Stimulated activated naive B cell treated with anti-CD40 and anti-IgM and Interleukin-4, amounts not matched to agents 10 μg/mL and 1 μg/mL and 100 μg/mL, for 72 hours (primary cell): ENCODE data around the gene ZNF91.
"Not testable (repeated sequence)": the region's sequence is repeated elsewhere in the genome, so short reads cannot be mapped to it uniquely, and the experiment has no call there.

ENCODE experiments used
- ATAC-seq, 2 donors: fragments of 150-1000 bp; cut with Tn5 transposase; replicated peaks; 2 replicates each; pipeline ENCODE4 v1.10.0; 2021; ENCODE audit warnings: moderate library complexity in 1 of 2
- DNase-seq: peaks from one replicate; pipeline ENCODE4 v3.0.0; 2021
- H3K27ac Mint-ChIP-seq: one replicate; pipeline ENCODE4 v1.8.0; 2022; ENCODE audit warnings: mild to moderate bottlenecking, mixed read lengths
- H3K27me3 Mint-ChIP-seq, 2 donors: one replicate each; pipeline ENCODE4 v1.8.0; 2022; ENCODE audit warnings: mixed read lengths in 2 of 2
- H3K36me3 Mint-ChIP-seq, 2 donors: one replicate each; pipeline ENCODE4 v1.8.0; 2022; ENCODE audit warnings: mixed read lengths in 2 of 2, mild to moderate bottlenecking in 1 of 2
- H3K4me1 Mint-ChIP-seq, 2 donors: one replicate each; pipeline ENCODE4 v1.8.0; 2022; ENCODE audit warnings: mixed read lengths in 2 of 2, mild to moderate bottlenecking in 1 of 2
- H3K4me3 Mint-ChIP-seq, 2 donors: one replicate each; pipeline ENCODE4 v1.8.0; 2022; ENCODE audit warnings: mild to moderate bottlenecking in 2 of 2, mixed read lengths in 2 of 2, moderate library complexity in 1 of 2
- H3K9me3 Mint-ChIP-seq, 2 donors: one replicate each; pipeline ENCODE4 v1.8.0; 2022; ENCODE audit warnings: mixed read lengths in 2 of 2, mild to moderate bottlenecking in 1 of 2

ZNF91 gene

DNA sequence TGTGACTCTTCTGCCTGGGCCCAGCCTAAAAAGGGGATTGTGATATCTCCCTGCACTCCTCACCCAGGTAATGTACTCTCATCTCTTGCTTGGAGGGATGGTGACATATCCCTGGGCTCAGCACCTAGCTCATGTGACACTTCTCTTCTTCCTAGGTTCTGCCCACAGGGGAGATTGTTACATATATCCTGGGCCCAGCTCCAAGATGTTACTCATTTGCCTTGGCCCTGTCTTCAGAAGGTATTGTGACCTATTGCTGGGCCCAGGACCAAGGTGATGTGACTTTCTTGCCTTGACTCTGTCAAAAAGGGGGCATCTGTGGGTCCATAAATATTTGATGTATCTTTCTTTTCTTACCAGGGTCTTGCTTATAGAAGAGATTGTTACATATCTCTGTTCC, 73.9 kb downstream of the ZNF91 start:
- Mint-ChIP-seq H3K9me3 (peaks cover 22 to 25% of the 10 kb centered on the region in 2 donors), H3K36me3 (peaks cover 12 to 21% of the 10 kb centered on the region in 2 donors)
- H3K27ac Mint-ChIP-seq = not testable (repeated sequence)

DNA sequence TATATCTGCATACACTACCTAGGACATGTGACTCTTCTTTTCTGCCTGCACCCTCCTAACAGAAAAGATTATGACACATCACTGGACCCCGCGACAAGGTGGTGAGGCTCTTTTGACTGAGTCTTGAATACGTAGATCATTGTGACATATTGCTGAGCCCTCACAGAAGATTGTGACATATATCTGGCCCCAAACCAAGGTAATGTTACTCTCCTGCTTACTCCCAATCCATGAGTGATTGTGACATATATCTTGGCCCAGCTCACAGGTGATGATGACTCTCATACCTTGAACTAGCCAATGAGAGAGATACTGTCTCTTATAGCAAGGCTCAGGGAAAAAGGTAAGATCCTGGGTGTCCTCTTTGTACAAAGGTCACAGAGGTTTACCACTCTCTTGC, 75.7 kb downstream of the ZNF91 start:
- not testable (repeated sequence) for H3K27me3 Mint-ChIP-seq, ATAC-seq, H3K4me1 Mint-ChIP-seq, H3K27ac Mint-ChIP-seq, DNase-seq, H3K4me3 Mint-ChIP-seq
- Mint-ChIP-seq H3K9me3 (peaks cover 14 to 18% of the 10 kb centered on the region in 2 donors), H3K36me3 (peaks cover 3 to 12% of the 10 kb centered on the region in 2 donors)

More for the DNA sequence above, 73.9 kb downstream of the ZNF91 start:
- H3K4me1 Mint-ChIP-seq, ATAC-seq, DNase-seq, H3K27me3 Mint-ChIP-seq, H3K4me3 Mint-ChIP-seq: not testable (repeated sequence)

DNA sequence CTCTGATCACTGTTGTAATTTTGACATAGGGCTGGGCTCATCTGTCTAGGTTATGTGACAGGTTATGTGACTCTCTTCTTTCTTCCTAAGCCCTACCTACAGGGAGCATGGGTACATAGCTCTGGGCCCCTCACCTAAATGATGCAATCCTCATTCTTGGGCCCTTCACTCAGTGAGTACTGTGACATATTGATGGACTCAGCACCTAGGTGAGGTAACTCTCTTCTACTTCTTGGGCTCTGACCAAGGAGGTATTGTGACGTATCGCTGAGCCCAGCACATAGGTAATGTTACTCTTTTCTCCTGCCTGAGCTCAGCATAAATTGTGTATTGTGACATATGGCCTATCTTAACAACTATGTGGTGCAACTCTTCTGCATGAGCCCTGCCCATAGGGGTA, 76.3 kb downstream of the ZNF91 start:
- not testable (repeated sequence) for DNase-seq, ATAC-seq, H3K27ac Mint-ChIP-seq, H3K36me3 Mint-ChIP-seq, H3K27me3 Mint-ChIP-seq, H3K4me3 Mint-ChIP-seq, H3K4me1 Mint-ChIP-seq
- H3K9me3 Mint-ChIP-seq = peaks cover 11 to 14% of the 10 kb centered on the region in 2 donors

DNA sequence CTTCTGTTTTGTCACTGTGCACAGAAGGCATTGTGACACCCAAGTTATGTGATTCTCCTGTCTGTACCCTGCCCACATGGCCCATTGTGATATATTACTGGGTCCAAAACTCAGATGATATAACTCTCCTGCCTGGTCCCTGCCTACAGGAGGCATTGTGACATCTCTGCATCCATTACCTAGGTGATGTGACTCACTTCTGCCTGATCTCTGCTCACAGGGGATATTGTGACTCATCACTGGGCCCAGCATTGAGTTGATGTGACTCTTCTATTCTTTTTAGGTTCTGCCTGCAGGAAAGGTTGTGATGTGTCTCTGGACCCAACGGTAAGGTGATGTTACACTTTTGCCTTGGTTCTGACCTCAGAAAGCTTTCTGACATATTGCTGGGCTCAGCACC, 77.1 kb downstream of the ZNF91 start:
- peaks cover 3 to 8% of the 10 kb centered on the region in 2 donors for H3K9me3 Mint-ChIP-seq
- H3K4me3 Mint-ChIP-seq = no peak overlapping the region
- no peak overlapping the region for H3K27ac Mint-ChIP-seq
- ATAC-seq (peak; percentile 33 to 44), DNase-seq (no peak)
- no peaks in the 10 kb centered on the region for H3K4me1 Mint-ChIP-seq
- H3K27me3 Mint-ChIP-seq = no peaks in the 10 kb centered on the region
- peaks cover 0 to under 1% of the 10 kb centered on the region in 2 donors for H3K36me3 Mint-ChIP-seq

DNA sequence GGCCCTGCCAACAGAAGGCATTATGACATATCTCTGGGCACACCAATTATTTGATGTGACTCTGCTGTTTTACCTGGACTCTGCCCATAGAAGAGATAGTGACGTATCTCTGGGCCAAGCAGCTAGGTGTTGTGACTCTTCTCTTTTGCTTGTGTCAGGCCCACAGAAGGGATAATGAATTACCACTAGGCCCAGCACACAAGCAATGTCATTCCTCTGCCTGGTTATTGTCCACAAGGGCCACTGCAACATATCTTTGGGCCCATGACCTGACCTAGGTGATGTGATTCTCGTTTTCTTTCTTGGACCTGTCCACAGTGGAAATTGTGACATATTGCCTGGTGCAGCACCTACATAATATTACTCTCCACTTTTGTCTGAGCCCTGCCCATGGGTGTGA, 80.0 kb downstream of the ZNF91 start:
- H3K9me3 Mint-ChIP-seq = peaks cover 0 to 6% of the 10 kb centered on the region in 2 donors
- H3K4me3 Mint-ChIP-seq = no peak overlapping the region
- H3K27ac Mint-ChIP-seq = no peak overlapping the region
- no peaks in the 10 kb centered on the region for H3K36me3 Mint-ChIP-seq
- no peaks in the 10 kb centered on the region for H3K27me3 Mint-ChIP-seq
- no peak for ATAC-seq
- H3K4me1 Mint-ChIP-seq = no peaks in the 10 kb centered on the region
- no peak for DNase-seq

DNA sequence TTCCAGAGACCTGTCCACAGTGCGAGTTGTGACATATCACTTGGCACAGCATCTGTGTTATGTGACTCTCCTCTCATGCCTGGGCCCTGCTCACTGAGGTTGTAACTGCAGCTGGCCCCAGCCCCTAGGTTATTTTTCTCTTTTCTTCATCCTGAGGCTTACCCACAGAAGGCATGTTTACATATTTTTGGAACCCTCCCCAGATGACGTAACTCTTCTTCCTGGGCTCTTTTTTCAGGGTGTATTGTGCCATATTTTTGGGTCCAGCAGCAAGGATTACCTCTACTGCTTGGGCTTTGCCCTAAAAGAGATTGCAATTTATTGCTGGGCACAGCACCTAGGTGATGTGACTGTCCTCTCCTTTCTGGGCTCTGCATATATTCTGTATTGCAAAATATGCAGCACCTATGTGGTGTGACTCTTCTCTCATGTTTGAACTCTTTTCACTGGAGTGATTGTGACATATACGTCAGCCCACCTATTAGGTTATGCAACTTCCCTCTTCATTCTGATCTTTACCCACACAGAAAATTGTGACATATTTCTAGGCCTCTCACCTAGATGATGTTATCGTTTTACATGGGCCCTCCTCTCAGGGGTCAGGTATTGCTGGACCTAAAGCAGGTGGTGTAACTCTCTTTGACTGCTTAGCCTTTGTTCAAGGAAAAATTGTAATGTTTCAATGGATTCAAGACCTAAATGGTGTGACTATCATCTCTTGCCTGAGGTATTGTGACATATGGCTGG, 80.6 kb downstream of the ZNF91 start:
- no peaks in the 10 kb centered on the region for H3K27me3 Mint-ChIP-seq
- H3K4me3 Mint-ChIP-seq = no peak overlapping the region
- DNase-seq (no peak), ATAC-seq (no peak)
- no peaks in the 10 kb centered on the region for H3K4me1 Mint-ChIP-seq
- H3K27ac Mint-ChIP-seq = no peak overlapping the region
- H3K9me3 Mint-ChIP-seq = peaks cover 0 to 6% of the 10 kb centered on the region in 2 donors
- no peaks in the 10 kb centered on the region for H3K36me3 Mint-ChIP-seq

DNA sequence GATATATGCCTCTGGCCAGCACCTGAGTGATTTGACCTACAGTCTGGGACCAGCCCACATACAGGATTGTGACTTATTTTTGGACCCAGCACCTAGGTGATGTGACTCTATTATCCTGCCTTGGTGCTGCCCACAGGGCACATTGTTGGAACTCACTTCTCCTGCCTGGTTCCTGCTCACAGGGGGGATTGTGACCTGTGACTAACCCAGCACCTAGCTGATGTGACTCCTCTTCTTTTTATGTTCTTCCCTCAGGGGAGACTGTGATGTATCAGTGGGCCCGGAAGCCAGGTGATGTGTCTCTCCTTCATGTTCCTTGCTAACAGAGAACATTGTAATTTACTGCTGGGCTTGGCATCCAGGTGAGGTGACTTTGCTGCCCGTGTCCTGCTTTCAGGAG, 82.1 kb downstream of the ZNF91 start:
- Mint-ChIP-seq H3K27ac (no peak overlapping the region), H3K4me1 (no peaks in the 10 kb centered on the region), H3K27me3 (no peaks in the 10 kb centered on the region), H3K4me3 (no peak overlapping the region), H3K9me3 (peaks cover 0 to 6% of the 10 kb centered on the region in 2 donors), H3K36me3 (no peaks in the 10 kb centered on the region)
- DNase-seq (no peak), ATAC-seq (no peak)

DNA sequence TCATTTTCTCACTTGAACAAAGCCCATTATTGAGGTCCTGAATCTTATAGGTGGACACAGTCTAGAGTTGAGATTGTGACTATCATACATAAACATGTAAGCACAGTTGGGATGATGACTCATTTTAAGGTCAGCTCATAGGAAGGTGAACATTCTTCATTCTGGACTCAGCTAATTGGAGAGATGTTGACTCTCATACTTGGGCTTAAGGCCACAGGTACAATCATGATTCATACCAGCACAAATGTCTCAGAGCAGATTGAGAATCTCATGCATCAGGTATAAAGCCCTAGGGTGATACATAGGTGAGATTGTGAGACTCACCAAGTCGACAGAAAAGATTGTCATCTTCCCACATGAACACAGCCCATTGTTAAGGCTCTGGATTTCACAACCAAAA, 82.8 kb downstream of the ZNF91 start:
- Mint-ChIP-seq H3K36me3 (no peaks in the 10 kb centered on the region), H3K27me3 (no peaks in the 10 kb centered on the region), H3K4me3 (no peak overlapping the region), H3K4me1 (no peaks in the 10 kb centered on the region), H3K9me3 (peaks cover 0 to 3% of the 10 kb centered on the region in 2 donors), H3K27ac (no peak overlapping the region)
- ATAC-seq (no peak), DNase-seq (no peak)

DNA sequence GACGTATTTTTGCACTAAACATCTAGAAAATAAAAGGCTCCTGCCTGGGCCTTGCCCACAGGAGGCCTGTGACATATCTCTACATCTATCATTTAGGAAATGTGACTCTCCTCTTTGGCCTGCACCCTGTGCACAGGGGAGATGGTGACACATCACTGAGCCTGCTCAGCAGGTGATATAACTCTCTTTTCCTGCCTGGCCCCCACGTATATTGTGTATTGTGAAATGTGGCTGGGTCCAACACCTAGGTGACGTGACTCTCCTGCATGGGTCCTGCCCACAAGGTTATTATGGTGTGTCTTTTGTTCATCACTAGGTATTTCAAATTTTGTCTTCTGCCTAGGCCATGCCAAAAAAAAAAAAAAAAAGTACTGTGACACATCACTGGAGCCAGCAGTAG, 83.7 kb downstream of the ZNF91 start:
- DNase-seq (no peak), ATAC-seq (no peak)
- H3K4me3 Mint-ChIP-seq = no peak overlapping the region
- no peaks in the 10 kb centered on the region for H3K27me3 Mint-ChIP-seq
- H3K36me3 Mint-ChIP-seq = no peaks in the 10 kb centered on the region
- H3K4me1 Mint-ChIP-seq = no peaks in the 10 kb centered on the region
- peaks cover 0 to 2% of the 10 kb centered on the region in 2 donors for H3K9me3 Mint-ChIP-seq
- no peak overlapping the region for H3K27ac Mint-ChIP-seq

DNA sequence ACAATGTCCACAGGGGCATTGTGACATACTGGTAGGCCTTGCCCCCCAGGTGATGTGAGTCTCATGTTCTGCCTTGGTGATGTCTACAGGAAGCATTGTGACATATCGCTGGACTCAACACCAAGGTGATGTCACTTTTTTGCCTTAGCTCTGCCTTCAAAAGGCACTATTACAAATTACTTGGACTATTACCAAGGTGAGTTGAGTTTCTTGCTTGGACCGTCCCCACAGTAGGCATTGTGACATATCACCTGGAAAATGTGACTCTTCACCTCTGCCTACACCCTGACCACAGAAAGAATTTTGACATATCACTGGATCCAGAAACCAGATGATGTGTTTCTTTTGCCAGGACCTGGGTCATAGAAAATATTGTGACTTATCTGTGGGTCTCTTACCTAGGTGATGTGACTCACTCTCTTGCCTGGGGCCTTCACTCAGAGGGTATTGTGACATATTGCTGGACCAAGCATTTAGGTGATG, 84.5 kb downstream of the ZNF91 start:
- H3K4me1 Mint-ChIP-seq = no peaks in the 10 kb centered on the region
- ATAC-seq (no peak), DNase-seq (no peak)
- peaks cover 0 to 2% of the 10 kb centered on the region in 2 donors for H3K9me3 Mint-ChIP-seq
- H3K27me3 Mint-ChIP-seq = no peaks in the 10 kb centered on the region
- H3K27ac Mint-ChIP-seq = no peak overlapping the region
- H3K4me3 Mint-ChIP-seq = no peak overlapping the region
- H3K36me3 Mint-ChIP-seq = no peaks in the 10 kb centered on the region

DNA sequence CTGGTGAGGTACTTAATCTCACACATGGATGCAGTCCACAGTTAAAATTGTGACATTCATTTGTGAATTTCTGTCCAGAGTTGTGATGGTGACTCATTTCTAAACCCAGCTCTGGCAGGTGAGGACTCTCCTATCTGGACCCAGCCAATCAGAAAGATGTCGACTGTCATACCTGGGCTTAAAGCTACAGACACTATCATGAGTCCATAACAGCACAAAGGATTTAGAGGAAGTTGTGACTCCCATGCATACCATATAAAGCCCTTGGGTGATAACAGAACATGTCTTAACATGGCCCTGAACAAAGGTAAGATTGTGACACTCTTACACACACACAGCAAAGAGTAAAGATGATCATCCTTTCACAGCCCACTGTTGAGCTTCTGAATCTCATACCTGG, 85.3 kb downstream of the ZNF91 start:
- DNase-seq (no peak), ATAC-seq (no peak)
- Mint-ChIP-seq H3K27ac (no peak overlapping the region), H3K27me3 (no peaks in the 10 kb centered on the region), H3K36me3 (no peaks in the 10 kb centered on the region), H3K4me1 (no peaks in the 10 kb centered on the region), H3K4me3 (no peak overlapping the region), H3K9me3 (peaks cover 0 to 2% of the 10 kb centered on the region in 2 donors)

DNA sequence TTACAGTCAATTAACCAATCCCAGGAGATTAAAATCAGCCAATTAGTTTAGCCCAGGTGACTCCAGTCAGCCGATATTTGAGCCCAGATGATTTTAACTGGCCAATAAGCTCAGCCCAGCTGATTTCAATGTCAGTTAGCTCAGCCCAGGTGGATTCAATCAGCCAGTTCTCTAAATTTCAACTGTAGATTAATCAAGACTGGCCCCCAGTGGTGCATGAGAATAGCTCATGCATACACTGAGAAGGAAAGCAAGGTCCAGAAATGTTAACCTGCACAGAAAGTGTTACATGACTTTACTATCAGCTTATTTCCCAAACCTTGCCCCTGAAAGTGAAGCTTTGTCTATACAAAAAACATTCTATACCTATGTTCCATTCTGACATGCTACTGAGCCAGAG, 89.7 kb downstream of the ZNF91 start:
- H3K4me3 Mint-ChIP-seq = no peak overlapping the region
- H3K27ac Mint-ChIP-seq = no peak overlapping the region
- no peak for DNase-seq
- H3K36me3 Mint-ChIP-seq = no peaks in the 10 kb centered on the region
- H3K4me1 Mint-ChIP-seq = no peaks in the 10 kb centered on the region
- peaks cover 4 to 5% of the 10 kb centered on the region in 2 donors for H3K27me3 Mint-ChIP-seq
- peaks cover 1 to 8% of the 10 kb centered on the region in 2 donors for H3K9me3 Mint-ChIP-seq
- ATAC-seq = no peak

DNA sequence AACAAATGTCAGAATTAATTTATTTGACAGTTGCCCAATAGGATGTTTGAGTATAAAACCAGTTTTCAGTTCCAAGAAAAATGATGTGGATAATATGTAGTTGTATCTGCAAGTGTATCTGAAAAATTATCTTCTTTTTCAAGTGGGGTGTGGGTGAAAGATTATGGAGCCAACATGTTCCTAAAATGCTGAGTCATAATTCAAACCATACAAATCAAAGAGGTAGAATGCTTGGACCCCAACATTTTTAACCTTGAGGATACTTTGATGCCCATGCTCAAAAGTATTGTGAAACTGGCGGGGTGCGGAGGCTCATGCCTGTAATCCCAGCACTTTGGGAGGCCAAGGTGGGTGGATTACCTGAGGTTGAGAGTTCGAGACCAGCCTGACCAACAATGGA, 91.0 kb downstream of the ZNF91 start:
- no peak overlapping the region for H3K4me3 Mint-ChIP-seq
- H3K27ac Mint-ChIP-seq = no peak overlapping the region
- peaks cover 12 to 18% of the 10 kb centered on the region in 2 donors for H3K9me3 Mint-ChIP-seq
- ATAC-seq (no peak), DNase-seq (no peak)
- H3K27me3 Mint-ChIP-seq = peaks cover 4 to 5% of the 10 kb centered on the region in 2 donors
- peaks cover 1 to 4% of the 10 kb centered on the region in 2 donors for H3K36me3 Mint-ChIP-seq
- no peaks in the 10 kb centered on the region for H3K4me1 Mint-ChIP-seq

DNA sequence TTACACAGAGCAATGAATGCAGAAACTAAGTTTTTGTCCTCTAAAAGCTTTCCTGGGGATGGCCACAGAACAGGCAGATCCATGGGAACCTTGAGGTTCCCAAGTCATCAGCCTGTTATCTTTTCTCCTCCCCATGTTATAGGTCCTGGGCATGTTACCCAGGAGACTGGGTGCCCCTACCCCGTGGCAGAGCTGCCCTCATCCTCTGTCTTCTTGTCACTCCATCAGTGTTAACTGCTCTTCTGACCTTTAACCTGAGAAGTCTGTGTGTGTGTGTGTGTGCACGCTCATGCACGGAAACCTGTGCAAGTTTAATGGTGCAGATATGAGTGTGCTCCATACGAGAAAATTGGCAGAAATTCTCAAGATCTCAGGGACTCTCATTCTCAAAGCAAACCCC, 101.1 kb downstream of the ZNF91 start:
- Mint-ChIP-seq H3K9me3 (peaks cover 0 to 2% of the 10 kb centered on the region in 2 donors), H3K27me3 (no peaks in the 10 kb centered on the region), H3K4me3 (no peak overlapping the region), H3K27ac (no peak overlapping the region), H3K4me1 (no peaks in the 10 kb centered on the region), H3K36me3 (no peaks in the 10 kb centered on the region)
- no peak for ATAC-seq
- DNase-seq = no peak

DNA sequence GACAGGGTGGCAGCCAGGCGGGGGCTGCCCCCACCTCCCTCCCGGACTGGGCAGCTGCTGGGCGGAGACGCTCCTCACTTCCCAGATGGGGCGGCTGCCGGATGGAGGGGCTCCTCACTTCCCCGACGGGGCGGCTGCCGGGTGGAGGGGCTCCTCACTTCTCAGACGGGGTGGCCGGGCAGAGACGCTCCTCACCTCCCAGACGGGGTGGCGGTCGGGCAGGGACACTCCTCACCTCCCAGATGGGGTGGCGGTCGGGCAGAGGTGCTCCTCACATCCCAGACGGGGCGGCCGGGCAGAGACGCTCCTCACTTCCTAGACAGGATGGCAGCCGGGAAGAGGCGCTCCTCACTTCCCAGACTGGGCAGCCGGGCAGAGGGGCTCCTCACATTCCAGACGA, 105.3 kb downstream of the ZNF91 start:
- H3K9me3 Mint-ChIP-seq, H3K4me3 Mint-ChIP-seq, H3K27me3 Mint-ChIP-seq, ATAC-seq, H3K36me3 Mint-ChIP-seq, H3K27ac Mint-ChIP-seq, DNase-seq, H3K4me1 Mint-ChIP-seq: not testable (repeated sequence)
